Germinal center (tissue), 1 donor: Measurements from ENCODE around the gene ZBTB20.

Experiments used
- DNase-seq: peaks from one replicate; pipeline ENCODE4 v3.0.0; 2012; ENCODE audit warnings: mixed read lengths, low spot score

The ZBTB20 gene

GRCh38 chr3:114762144-114762543, 384.9 kb downstream of the ZBTB20 start:
- DNase-seq, result no peak

GRCh38 chr3:114760679-114761078, 386.4 kb downstream of the ZBTB20 start:
- no peak for DNase-seq

GRCh38 chr3:114758831-114759699, 388.0 kb downstream of the ZBTB20 start:
- no peak for DNase-seq

- DNase-seq, result no peak
These were observed 390.4 kb downstream of the ZBTB20 start for GRCh38 chr3:114756506-114757279.

- no peak for DNase-seq
These were observed 400.6 kb downstream of the ZBTB20 start for GRCh38 chr3:114746502-114746901.

- no peak for DNase-seq
These were observed 401.5 kb downstream of the ZBTB20 start for GRCh38 chr3:114745322-114746240.

GRCh38 chr3:114743746-114744485, 403.2 kb downstream of the ZBTB20 start:
- no peak for DNase-seq

GRCh38 chr3:114741066-114741465, 406.0 kb downstream of the ZBTB20 start:
- DNase-seq, result no peak

- DNase-seq, result no peak
These were observed 407.5 kb downstream of the ZBTB20 start for GRCh38 chr3:114739627-114740026.

GRCh38 chr3:114732353-114732752, 414.7 kb downstream of the ZBTB20 start:
- no peak for DNase-seq

GRCh38 chr3:114730397-114730796, 416.7 kb downstream of the ZBTB20 start:
- DNase-seq, result no peak

- DNase-seq, result peak; percentile 5
These were observed 419.7 kb downstream of the ZBTB20 start for GRCh38 chr3:114727373-114727772.

- DNase-seq, result no peak
These were observed 421.1 kb downstream of the ZBTB20 start for GRCh38 chr3:114725966-114726365.

GRCh38 chr3:114722530-114722929, 424.6 kb downstream of the ZBTB20 start:
- DNase-seq, result no peak

GRCh38 chr3:114721864-114722263, 425.2 kb downstream of the ZBTB20 start:
- DNase-seq, result no peak

GRCh38 chr3:114721209-114721608, 425.9 kb downstream of the ZBTB20 start:
- no peak for DNase-seq

- no peak for DNase-seq
These were observed 428.2 kb downstream of the ZBTB20 start for GRCh38 chr3:114718898-114719210.

- no peak for DNase-seq
These were observed 428.8 kb downstream of the ZBTB20 start for GRCh38 chr3:114718071-114718897.

- no peak for DNase-seq
These were observed 430.2 kb downstream of the ZBTB20 start for GRCh38 chr3:114716916-114717315.

GRCh38 chr3:114716126-114716525, 431.0 kb downstream of the ZBTB20 start:
- no peak for DNase-seq
